Lung microvascular endothelial cell (primary cell): ENCODE measurements around the gene SCN10A. TPM values are rescaled to one million over a fixed set of nuclear protein-coding genes. Genes with fewer than 3 reads are reported as not detected.
A peak's percentile ranks its signal among the peaks of the same experiment; 100 is the strongest.

Source experiments
- DNase-seq, 2 donors: peaks; one replicate each; pipeline versions ENCODE4 v3.0.0 to v3.0.0-alpha.2; 2010; ENCODE audit warnings: low read depth in 2 of 2
- total RNA-seq: library from RNA; depleted of rRNA; stranded (reverse); fragments of >200 nt; gene quantifications from 2 replicates; pipeline ENCODE4 v1.2.1, GENCODE V29; 2014

Gene SCN10A
- total RNA-seq, 1 donor from 2014 or later: not detected

DNA sequence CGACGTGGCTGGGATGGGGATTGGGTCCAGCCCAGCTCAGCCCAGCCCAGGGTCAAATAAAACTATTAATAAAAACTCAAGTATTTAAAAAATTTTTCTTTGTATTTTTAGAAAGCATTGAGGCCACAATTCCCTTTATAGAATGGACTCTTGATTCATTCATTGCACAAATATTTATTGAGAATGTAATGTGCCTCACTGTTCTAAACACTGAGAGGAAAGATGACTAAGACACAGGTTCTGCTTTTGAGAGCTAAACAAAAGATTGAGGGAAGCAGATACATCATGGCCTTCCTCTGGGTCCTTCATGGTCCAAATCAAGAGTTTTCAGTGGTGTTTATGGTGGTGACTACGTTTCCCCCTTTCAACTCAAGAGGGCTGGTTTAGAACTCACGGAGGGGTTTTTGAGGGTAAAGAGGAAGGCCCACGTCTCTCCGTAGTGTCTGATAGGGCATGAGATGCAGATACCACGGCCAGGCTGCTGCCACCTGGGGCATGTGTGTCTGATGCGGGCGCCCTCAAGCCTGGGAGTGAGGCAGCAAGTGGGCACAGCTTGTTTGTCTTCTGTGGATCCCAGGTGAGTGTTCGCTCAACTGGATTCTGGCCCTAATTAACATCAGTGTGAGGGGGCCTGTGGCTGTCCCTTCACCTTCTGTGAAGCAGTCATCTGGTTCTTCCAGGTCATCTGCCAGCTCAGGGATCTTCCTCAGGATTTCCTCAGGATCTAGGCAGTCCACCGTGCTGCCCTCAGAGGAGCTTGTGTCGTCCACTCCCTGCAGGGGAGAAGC is 93.0 kb downstream of the SCN10A start:
- DNase-seq: peak in 1 of 2 donors; percentile 86

DNA sequence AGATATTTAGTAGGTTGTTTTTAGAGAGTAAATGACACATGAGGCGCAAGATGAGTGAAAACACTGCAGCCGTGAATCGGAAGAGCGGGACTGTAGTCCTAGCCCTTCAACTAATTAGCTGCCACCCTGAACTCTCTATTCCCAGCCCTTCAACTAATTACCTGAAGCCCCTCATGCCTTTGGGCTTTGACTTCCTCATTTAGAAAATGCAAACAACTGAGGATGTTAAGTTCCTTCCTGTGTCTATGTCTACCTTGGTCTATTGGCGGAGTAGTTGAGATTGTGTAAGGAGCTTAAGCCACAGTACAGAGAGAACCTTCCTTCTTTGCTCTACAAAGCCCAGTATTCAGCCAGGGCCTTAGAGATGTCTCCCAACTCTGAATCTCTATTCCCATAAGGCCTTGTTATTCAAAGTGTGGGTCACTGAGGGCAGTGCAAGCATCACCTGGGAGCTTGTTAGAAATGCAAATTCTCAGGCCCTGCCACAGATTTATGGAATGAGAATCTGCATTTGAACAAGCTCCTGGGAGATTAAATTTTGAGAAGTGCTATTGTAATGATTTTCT is 94.7 kb downstream of the SCN10A start:
- DNase-seq: no peak

DNA sequence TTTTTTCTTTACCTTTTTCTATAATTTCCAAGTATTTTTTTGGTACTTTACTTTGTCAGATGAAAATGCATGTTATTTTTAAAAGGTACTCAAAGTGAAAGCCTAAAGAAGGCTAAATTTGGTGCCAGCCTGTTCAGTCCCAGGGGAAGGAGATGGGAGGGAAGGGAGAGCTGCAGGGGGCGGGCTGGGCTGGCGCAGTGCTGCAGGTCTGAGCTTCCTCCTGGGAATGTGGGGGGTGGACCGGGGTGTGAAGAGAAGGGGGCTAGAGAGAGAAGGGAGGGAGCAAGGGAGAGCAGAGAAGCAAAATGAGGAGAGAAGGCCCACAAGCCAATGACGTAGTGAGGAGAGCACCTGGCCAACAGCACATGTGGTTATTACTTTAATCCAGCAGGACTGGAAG is 95.6 kb downstream of the SCN10A start:
- DNase-seq: no peak

DNA sequence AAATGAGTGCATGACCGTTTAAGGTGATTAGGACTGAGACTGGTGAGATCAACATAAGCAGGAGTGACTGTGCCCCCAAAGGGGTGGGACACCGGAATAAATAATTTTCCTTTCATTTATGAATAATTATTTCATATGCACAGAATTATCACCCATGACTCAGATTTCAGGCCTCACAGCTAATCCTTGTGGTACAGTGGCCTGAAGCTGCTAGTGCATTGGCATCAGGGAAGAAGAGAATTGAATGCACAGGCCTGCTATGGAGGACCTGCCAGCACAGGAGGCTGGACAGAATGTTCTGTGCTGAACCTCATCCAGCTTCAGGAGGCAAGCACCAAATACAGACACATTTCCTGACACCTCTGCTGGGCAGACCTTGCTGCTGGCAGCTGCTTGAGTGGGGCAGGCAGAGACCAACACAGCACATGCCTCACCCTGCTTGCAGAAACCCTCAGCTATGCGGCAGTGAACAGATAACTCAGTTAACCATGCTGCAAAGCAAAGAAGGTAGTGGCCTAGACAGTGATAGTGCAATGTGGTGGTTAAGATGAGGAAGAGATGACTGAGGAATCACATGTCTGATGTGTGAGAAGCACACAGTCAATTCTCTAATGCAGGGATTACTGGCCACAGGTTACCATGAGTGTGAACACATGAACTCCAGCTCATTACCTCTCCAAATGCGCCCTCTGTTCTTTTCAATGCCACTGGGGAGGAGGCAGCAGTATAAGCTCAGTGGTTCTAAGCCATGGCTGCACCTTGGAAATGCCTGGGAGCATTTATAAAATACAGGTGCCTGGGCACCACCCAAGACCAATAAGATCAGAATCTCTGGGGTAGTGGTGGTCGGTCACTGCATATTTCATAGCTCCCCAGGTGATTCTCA is 98.4 kb downstream of the SCN10A start:
- DNase-seq: no peak

DNA sequence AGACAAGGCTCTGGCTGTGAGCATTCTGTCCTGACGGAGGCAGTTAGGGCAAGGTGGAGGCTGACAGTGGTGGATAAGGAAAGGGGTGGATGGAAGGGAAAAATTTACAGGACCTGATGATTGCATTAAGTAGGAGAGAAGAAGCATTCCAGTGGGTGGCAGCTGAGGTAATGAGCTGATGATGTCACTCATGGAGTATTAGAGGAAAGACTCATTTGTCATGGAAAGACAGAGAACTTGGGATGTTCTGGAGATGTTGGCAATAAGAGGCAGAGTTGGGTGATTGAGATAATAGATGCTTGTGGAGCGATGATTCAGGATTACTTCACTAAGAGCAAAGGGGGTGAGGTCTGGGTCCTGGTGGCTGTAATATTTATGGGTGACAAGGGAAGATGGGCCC is 102.9 kb downstream of the SCN10A start:
- no peak for DNase-seq

DNA sequence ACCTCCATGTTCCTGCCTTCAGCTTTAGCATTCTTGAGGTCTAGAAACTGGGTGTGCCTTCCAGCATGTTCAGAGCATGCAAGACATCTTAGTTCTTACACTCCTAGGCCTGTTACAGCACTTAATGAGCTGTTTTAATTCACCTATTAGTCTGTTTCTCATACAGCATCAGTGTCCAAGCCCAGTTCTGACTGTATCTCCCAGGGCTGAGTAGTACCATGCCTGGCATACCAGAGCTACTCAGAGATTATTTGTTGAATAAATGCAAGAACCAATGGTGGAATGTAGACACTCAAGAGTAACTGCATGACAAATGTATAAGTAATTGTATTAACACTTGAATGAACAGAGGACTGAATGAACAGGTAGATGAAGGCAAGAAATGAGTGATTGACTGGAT is 104.7 kb downstream of the SCN10A start:
- DNase-seq: no peak

DNA sequence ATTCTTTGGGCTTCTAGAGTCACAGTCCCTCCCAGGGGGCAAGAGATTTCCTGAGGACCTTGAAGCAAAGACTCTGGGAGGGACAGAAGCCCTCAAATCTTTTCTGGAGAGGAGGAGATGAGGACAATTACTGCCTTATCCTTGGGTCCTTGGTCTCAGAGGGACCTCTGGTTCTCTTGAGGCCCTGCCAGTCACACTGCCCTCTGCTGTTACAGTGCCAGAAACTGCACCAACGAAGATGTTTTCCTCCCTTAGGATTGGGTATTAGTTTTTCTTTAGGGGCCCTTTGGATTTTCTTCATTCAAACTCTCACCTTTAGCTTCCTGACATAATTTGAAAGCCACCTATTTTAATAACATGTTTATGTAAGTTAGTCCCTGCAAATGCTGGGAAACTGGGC is 108.3 kb downstream of the SCN10A start:
- DNase-seq: peak; percentile 13 to 25

DNA sequence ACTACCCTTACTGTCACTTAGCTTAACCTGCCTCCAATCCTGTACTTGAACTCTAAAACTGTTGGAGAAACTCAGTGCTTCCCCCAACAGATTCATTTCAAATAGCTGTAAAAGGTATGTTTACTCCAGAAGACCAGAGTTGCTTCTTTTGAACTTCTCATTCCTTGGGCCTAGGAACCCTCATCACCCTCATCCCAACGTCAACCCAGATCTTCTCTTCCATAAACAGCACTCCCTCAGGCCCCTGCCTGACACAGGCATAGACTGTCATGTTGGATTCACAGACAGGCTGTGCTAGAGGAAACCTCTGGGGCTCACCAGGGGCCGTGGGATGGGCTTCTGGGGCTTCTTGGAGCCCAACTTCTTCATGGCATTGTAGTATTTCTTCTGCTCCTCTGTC is 109.1 kb downstream of the SCN10A start:
- no peak for DNase-seq

DNA sequence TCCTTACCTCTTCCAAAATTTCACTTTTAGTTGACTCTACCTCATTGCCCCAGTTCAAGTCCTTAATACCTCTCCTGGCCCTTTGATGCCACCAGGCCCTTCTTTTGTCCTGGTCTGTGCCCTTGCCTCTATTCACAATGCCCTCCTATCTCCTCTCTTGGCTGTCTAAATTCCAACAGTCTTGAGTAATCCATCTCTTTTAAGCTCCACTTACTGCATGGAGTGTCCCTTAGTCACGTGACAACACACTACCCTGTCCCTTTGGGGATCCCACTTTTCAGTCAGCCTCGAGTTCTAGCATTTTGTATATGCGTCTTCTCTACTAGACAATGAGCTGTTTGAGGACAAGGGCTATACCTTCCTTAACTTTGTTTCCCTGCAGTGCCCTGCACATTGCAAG is 113.8 kb downstream of the SCN10A start:
- no peak for DNase-seq

DNA sequence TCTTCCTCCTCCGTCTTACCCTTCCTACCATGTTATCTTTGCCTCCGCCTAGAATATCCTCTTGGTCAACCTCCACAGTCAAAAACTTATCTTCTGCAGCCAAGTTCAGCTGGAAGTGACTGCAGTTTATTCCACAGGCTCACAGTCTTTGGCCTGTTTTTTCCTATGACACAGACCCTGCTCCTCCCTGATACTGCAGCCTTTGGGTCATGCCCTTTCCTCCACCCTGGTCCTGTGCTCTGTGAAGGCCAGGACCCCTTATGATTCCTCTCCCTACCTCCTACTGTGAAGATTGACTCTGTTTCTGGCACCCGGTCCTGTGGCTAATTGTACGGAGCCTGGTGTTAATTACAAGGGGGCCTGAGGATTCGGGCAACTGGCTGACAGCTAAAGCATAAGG is 117.3 kb downstream of the SCN10A start:
- no peak for DNase-seq

DNA sequence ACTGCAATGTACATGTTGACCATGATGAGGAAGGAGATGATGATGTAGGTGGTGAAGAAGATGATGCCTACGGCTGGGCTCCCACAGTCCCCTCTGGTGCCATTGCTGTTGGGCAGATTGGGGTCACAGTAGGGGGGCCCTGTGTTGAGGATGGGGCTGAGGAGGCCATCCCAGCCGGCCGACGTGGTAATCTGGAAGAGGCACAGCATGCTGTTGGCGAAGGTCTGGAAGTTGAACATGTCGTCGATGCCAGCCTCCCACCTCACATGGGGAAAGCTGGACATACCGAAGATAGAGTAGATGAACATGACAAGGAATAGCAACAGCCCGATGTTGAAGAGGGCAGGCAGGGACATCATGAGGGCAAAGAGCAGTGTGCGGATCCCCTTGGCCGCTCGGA is 118.0 kb downstream of the SCN10A start:
- no peak for DNase-seq

DNA sequence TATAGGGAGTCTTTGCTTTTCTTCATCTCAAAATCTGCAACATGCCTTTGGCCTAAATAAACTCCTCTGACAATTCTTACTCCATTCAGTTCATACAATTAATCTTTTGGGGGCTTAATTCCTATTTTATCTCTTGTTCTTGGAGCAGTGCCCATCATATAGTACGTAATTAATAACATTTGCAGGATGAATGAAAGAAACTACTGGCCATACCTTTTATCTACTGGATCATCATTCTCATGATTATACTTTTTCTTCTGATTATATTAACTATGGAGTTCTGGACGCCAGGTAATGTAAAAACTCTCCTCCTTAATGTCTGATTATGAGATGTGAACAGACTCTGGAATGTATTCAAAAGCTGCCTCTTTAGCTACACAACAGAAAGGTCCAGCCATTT is 120.0 kb downstream of the SCN10A start:
- no peak for DNase-seq

DNA sequence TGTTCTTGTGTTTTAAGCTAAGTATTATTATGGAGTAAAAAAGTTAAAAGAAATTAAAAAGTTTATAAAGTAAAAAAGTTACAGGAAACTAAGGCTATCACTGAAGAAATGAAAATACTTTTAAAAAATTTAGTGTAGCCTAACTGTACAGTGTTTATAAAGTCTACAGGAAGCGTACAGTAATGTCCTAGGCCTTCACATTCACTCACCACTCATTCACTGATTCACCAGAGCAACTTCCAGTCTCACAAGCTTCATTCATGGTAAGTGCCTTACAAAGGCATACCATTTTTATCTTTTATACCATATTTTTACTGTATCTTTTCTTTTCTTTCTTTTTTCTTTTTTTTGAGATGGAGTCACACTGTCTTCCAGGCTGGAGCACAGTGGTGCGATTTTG is 125.8 kb downstream of the SCN10A start:
- DNase-seq: peak in 1 of 2 donors; percentile 43

DNA sequence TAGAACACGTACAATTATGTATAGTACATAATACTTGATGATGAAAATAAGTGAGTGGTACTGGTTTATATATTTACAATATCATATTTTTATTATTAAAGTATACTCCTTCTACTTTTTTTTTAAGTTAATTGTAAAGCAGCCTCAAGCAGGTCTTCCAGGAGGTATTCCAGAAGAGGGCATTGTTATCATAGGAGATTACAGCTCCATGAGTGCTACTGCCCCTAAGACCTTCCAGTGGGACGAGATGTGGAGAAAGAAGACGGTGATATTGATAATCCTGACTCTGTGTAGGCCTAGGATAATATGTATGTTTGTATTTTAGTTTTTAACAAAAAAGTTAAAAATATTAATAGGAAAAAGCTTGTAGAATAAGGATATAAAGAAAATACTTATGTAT is 126.2 kb downstream of the SCN10A start:
- peak in 1 of 2 donors; percentile 37 for DNase-seq

DNA sequence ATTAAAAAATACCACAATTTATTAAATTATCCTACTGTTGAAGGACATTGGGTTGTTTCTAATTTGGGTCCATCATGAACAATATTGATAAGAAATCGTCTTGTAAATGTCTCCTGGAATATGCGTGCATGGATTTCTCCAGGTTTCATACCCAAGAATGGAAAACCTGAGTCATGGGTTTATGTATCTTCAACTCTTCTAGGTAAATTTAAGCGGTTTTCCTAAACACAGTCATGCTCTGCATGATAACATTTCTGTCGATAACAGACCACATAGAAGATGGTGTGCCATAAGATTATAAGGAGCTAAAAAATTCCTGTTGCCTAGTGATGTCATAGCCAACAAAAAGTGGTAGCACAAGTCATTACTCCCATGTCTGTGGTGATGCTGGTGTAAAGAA is 126.7 kb downstream of the SCN10A start:
- DNase-seq: no peak

DNA sequence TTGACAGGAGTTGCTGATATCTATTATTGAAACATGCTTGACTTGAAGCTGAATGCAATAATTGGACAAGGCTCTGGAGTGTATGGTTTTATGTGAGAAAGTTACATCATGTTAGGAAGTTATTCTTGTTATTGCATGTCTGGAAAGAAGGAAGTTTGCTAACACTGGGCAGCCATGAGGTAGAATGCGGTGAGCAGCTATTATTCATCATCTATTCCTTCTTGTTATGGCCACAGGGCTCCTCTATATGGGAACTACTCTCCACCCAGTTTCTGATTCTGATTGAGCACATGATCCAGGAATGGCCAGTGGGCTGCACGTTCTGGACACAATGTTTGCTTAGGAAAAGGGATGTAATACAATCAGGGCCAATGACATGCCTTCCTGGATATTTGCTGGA is 128.7 kb downstream of the SCN10A start:
- no peak for DNase-seq

DNA sequence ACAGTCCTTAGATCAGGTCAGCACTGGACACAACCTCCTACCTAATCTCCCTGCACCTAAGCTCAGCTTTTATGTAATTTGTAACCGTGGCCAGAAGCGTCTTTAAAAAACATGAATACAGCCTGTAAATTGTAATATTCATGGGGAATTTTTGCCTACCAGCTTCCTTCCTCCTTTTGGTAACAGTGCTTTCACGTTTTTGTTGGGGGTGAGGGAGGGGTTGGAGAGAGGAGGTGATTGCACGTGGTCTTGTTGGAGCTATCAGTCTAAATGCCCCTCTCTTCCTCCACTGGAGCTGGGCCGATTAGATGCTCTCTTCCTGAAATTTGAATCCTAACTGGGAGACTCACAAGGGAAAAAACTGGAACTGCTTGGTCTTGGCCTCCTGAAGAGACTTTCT is 131.5 kb downstream of the SCN10A start:
- DNase-seq: no peak

DNA sequence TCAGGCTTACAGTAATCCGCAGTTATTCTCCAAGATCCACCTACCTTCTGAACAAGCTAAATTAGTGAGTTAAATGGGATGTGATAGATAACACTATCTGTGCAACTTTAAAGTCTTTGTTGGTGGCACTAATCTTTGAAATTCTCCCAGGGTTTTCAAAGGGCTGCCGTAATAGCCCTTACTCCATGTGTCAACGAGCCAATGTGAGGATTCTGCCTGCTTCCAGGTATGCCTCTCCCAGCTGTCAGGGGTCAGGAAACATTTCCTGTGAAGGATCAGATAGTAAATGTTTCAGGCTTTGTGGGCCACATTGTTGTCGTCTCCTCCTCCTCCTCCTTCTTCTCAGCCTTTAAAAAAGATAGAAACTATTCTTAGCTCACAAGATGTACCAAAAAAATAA is 146.3 kb downstream of the SCN10A start:
- no peak for DNase-seq

DNA sequence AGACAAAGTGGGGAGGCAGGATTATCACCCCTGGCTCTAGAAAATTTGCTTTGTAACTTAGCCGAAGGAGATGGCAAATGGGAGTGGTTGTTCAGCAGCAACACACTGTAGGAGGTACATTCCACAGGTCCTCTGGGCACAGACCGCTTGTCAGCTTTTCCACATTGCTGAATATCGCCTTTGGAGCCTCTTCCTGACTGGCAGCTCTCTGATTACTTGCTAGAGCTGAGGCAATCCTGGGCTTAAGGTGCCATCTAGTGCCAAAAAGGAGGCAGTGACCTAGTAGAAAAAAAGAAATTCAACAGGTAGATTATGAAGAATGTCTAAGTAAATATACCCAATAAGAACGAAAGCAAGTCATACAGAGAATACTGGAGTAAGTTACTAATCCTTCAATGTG is 153.5 kb downstream of the SCN10A start:
- peak; percentile 73 to 80 for DNase-seq

DNA sequence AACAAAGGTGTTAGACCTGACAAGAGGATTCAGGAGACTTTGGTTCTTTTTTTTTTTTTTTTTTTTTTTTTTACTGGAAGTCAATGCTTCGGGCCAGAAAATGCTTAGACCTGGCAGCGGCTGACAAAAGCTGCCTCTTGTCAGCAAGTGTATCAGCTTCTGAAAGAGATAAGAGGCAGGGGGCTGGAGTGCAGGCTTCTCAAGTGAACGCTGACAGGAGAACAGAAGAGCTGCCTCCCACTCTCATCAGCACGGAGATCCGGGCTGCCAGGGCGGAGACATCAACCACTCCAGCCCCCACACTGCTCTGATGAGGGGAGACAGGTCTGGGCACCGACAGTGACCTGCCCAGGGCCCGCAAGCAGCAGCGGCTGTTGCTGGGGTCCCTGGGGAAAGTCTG is 157.2 kb downstream of the SCN10A start:
- no peak for DNase-seq

DNA sequence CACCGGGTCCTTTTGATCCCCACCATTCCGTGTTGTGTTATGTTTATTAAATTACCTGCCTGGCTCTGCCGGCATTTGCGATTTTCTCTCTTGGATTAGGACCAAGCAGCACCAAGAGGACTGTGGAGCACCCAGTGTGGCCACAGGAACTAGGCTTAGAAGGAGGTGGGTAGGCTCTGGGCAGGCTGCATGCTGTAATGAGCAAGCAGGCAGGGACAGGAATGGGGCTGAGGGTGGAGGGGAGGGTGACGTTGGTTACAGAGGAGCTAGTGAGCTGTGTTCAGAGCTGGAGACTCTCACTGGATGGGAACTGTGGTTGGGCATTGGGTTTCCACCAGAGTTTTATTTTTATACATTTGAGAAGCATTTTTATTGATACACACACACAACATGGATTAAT is 158.6 kb downstream of the SCN10A start:
- DNase-seq: no peak

DNA sequence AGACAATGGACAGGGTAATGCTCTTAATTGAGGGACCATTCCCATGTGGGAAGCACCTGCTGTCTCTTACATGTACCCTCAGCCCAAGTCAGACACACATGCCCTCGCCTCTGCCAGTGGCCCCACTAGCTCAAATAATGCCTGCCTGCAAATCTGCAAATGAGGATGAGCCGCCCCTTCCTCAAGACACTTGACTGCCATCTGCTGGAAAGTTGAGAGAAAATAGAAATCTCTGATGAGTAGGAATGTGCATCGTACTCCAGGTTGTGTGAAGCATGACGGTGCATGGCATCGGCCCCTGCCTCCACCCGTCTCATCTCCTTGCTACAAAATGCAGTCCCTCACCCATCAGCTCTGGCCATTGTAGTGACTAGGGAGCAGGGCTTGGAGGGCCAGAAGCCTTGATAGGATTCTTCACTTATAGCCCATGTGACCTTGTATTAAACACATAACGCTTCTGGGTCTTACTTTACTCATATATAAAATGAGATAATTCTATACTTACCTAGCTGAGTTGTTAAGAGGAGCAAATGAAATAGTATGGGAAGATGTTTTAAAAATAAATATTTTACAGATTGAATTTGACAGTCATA is 160.2 kb downstream of the SCN10A start:
- peak; percentile 51 to 68 for DNase-seq
